GM19351 (cell line): ENCODE measurements around the gene OXNAD1.

ENCODE experiments used
- ATAC-seq: cut with Tn5 transposase; IDR thresholded peaks from one replicate; pipeline ENCODE4 v1.9.1; 2021; ENCODE audit warnings: mild to moderate bottlenecking, moderate library complexity; ENCODE audit not compliant: unreplicated experiment

Gene OXNAD1

GRCh38 chr3:16245609-16246008, 19.4 kb upstream of the OXNAD1 start:
- no peak for ATAC-seq

GRCh38 chr3:16247282-16248061, 17.5 kb upstream of the OXNAD1 start:
- peak; percentile 88 for ATAC-seq

GRCh38 chr3:16248556-16248955, 16.5 kb upstream of the OXNAD1 start:
- no peak for ATAC-seq

- no peak for ATAC-seq
Observed at GRCh38 chr3:16249336-16249735, 15.7 kb upstream of the OXNAD1 start.

- no peak for ATAC-seq
Observed at GRCh38 chr3:16249886-16250285, 15.1 kb upstream of the OXNAD1 start.

GRCh38 chr3:16251316-16252085, 13.5 kb upstream of the OXNAD1 start:
- no peak for ATAC-seq

GRCh38 chr3:16252243-16252978, 12.6 kb upstream of the OXNAD1 start:
- no peak for ATAC-seq

GRCh38 chr3:16252988-16253387, 12.0 kb upstream of the OXNAD1 start:
- no peak for ATAC-seq

GRCh38 chr3:16253601-16254000, 11.4 kb upstream of the OXNAD1 start:
- no peak for ATAC-seq

- no peak for ATAC-seq
Observed at GRCh38 chr3:16254916-16255315, 10.1 kb upstream of the OXNAD1 start.

GRCh38 chr3:16255326-16255725, 9.7 kb upstream of the OXNAD1 start:
- ATAC-seq, result no peak

- ATAC-seq, result no peak
Observed at GRCh38 chr3:16255726-16256125, 9.3 kb upstream of the OXNAD1 start.

GRCh38 chr3:16257309-16257708, 7.7 kb upstream of the OXNAD1 start:
- ATAC-seq, result no peak

- ATAC-seq, result no peak
Observed at GRCh38 chr3:16258177-16258576, 6.8 kb upstream of the OXNAD1 start.

GRCh38 chr3:16258866-16259265, 6.1 kb upstream of the OXNAD1 start:
- ATAC-seq, result no peak

- ATAC-seq, result no peak
Observed at GRCh38 chr3:16260046-16260445, 5.0 kb upstream of the OXNAD1 start.

GRCh38 chr3:16262174-16262573, 2.8 kb upstream of the OXNAD1 start:
- no peak for ATAC-seq

GRCh38 chr3:16264174-16264707, 771 bp upstream of the OXNAD1 start:
- peak; percentile 1 for ATAC-seq

GRCh38 chr3:16265455-16265786, 409 bp downstream of the OXNAD1 start:
- no peak for ATAC-seq

- ATAC-seq, result no peak
Observed at GRCh38 chr3:16266714-16267113, 1.7 kb downstream of the OXNAD1 start.

- ATAC-seq, result no peak
Observed at GRCh38 chr3:16270855-16271254, 5.8 kb downstream of the OXNAD1 start.
